Neural cell (in vitro differentiated cells): ENCODE measurements around the gene NHSL2. TPM values are rescaled to one million over a fixed set of nuclear protein-coding genes. Genes with fewer than 3 reads are reported as not detected.

ENCODE experiments used
- H2AFZ ChIP-seq: fragments of 200-600, 300-800 bp; sonication (generic), shearing (Covaris generic); 2 replicates; pipeline ENCODE4 v1.6.0; 2014; ENCODE audit warnings: low read depth, mild to moderate bottlenecking, antibody characterized with exemption, low read length, moderate library complexity
- H3F3A ChIP-seq: fragments of 200-600 bp; shearing (Covaris generic); 2 replicates; pipeline ENCODE4 v1.6.1; 2016; ENCODE audit warnings: mild to moderate bottlenecking, moderate library complexity, mixed read lengths, antibody characterized with exemption, low read length; ENCODE audit not compliant: insufficient read depth, poor library complexity, severe bottlenecking
- H3K27ac ChIP-seq: fragments of 200-600, 300-800 bp; sonication (generic), shearing (Covaris generic); 2 replicates; pipeline ENCODE4 v1.5.1; 2014; ENCODE audit warnings: mild to moderate bottlenecking, low read length, moderate library complexity
- H3K27me3 ChIP-seq: fragments of 300-800, 200-600 bp; sonication (generic), shearing (Covaris generic); 2 replicates; pipeline ENCODE4 v1.6.0; 2014; ENCODE audit warnings: mild to moderate bottlenecking, low read depth, low read length, moderate library complexity; ENCODE audit not compliant: insufficient read depth
- H3K36me3 ChIP-seq: fragments of 300-800, 200-600 bp; sonication (generic), shearing (Covaris generic); 2 replicates; pipeline ENCODE4 v1.5.1; 2014; ENCODE audit warnings: mild to moderate bottlenecking, antibody characterized with exemption, low read length, moderate library complexity; ENCODE audit not compliant: insufficient read depth
- H3K4me2 ChIP-seq: fragments of 300-800, 200-600 bp; sonication (generic), shearing (Covaris generic); 2 replicates; pipeline ENCODE4 v1.6.0; 2014; ENCODE audit warnings: mild to moderate bottlenecking, low read length
- H3K4me3 ChIP-seq: fragments of 300-800, 200-600 bp; sonication (generic), shearing (Covaris generic); 2 replicates; pipeline ENCODE4 v1.5.1; 2014; ENCODE audit warnings: mild to moderate bottlenecking, low read length, moderate library complexity
- H3K79me2 ChIP-seq: fragments of 200-600 bp; shearing (Covaris generic); replicated peaks from 2 replicates; pipeline ENCODE4 v1.6.0; 2014; ENCODE audit warnings: mild to moderate bottlenecking, low read length, moderate library complexity; ENCODE audit not compliant: insufficient read depth
- H3K9ac ChIP-seq: fragments of 300-800, 200-600 bp; sonication (generic), shearing (Covaris generic); 2 replicates; pipeline ENCODE4 v1.6.1; 2016; ENCODE audit warnings: mild to moderate bottlenecking, low read length, mixed read lengths
- H3K9me2 ChIP-seq: fragments of 200-600 bp; shearing (Covaris generic); 2 replicates; pipeline ENCODE4 v1.6.1; 2016; ENCODE audit warnings: mild to moderate bottlenecking, low read length, mixed read lengths; ENCODE audit not compliant: insufficient read depth
- H3K9me3 ChIP-seq: fragments of 200-600, 300-800 bp; sonication (generic), shearing (Covaris generic); 2 replicates; pipeline ENCODE4 v1.6.1; 2016; ENCODE audit warnings: mild to moderate bottlenecking, mixed run types, low read length, moderate library complexity, mixed read lengths
- H4K20me1 ChIP-seq: fragments of 200-600 bp; shearing (Covaris generic); 2 replicates; pipeline ENCODE4 v1.6.1; 2016; ENCODE audit warnings: mild to moderate bottlenecking, mixed run types; ENCODE audit not compliant: insufficient read depth
- EP300 ChIP-seq: fragments of 450-650 bp; conservative IDR thresholded peaks from 2 replicates; pipeline ENCODE4 v1.6.1; 2014; ENCODE audit warnings: antibody characterized with exemption, mild to moderate bottlenecking, moderate library complexity; ENCODE audit not compliant: poor library complexity, severe bottlenecking
- EZH2 ChIP-seq: fragments of 200-600, 300-800 bp; shearing (Covaris generic), sonication (generic); IDR thresholded peaks from 2 replicates; pipeline ENCODE4 v1.6.1; 2014; ENCODE audit warnings: antibody characterized with exemption, low read length, borderline replicate concordance, mild to moderate bottlenecking; ENCODE audit not compliant: insufficient read depth, poor library complexity, severe bottlenecking
- MXI1 ChIP-seq: fragments of 450-650 bp; conservative IDR thresholded peaks from 2 replicates; pipeline ENCODE4 v1.6.1; 2014; ENCODE audit warnings: antibody characterized with exemption, mild to moderate bottlenecking; ENCODE audit not compliant: poor library complexity, severe bottlenecking
- POLR2AphosphoS5 ChIP-seq: IDR thresholded peaks from 2 replicates; pipeline ENCODE4 v1.6.1; 2012
- RAD21 ChIP-seq: fragments of 450-650 bp; conservative IDR thresholded peaks from 2 replicates; pipeline ENCODE4 v1.6.1; 2014; ENCODE audit warnings: antibody characterized with exemption, mild to moderate bottlenecking, moderate library complexity
- SMC3 ChIP-seq: fragments of 450-650 bp; conservative IDR thresholded peaks from 2 replicates; pipeline ENCODE4 v1.6.1; 2014; ENCODE audit warnings: antibody characterized with exemption, mild to moderate bottlenecking, moderate library complexity; ENCODE audit not compliant: poor library complexity
- TAF1 ChIP-seq: IDR thresholded peaks from 2 replicates; pipeline ENCODE4 v1.6.1; 2012; ENCODE audit warnings: low read depth
- polyA plus RNA-seq: library from polyadenylated mRNA; depleted of rRNA; stranded (reverse); fragments of >200 nt; gene quantifications from 2 replicates; pipeline ENCODE4 v1.2.3, GENCODE V29; 2014
- TF ChIP-seq, protein P1 (sequence below): IDR thresholded peaks from 2 replicates; pipeline ENCODE4 v1.6.1; 2012; ENCODE audit warnings: borderline replicate concordance
- TF ChIP-seq, protein P2 (sequence below): fragments of 450-650 bp; IDR thresholded peaks from 2 replicates; pipeline ENCODE4 v1.5.1; 2014; ENCODE audit warnings: antibody characterized with exemption, mild to moderate bottlenecking, moderate library complexity; ENCODE audit not compliant: poor library complexity, severe bottlenecking

The NHSL2 gene
- polyA plus RNA-seq, 1 donor from 2014 or later: 0.87 TPM

DNA sequence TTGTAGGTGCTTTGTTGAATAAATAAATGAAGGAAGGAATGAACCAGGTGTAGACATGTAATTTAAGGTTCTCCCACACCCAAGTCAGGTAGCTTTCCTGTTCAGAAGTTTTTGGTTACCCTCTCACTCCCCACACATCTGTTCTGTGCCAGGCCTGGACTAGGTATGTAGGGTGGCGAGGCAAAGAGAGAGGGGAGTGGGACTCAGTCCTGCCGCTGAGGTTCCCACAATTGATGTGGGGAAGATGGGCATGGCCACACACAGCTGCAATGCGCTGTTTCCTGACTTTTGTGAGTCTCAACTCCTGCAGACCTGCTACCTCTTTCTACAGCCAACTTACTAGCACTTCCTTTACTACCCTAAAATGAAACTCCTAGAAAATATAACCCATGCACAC lies 132.2 kb downstream of the NHSL2 start:
- Histone ChIP-seq H3K4me2 (no peak overlapping the region), H3K9me2 (no peaks in the 10 kb centered on the region), H3F3A (no peaks in the 10 kb centered on the region), H3K9me3 (no peaks in the 10 kb centered on the region), H3K36me3 (no peaks in the 10 kb centered on the region), H4K20me1 (no peaks in the 10 kb centered on the region), H2AFZ (no peak overlapping the region), H3K79me2 (no peaks in the 10 kb centered on the region), H3K27ac (no peak overlapping the region), H3K4me3 (no peak overlapping the region), H3K27me3 (no peaks in the 10 kb centered on the region), H3K9ac (no peak overlapping the region)
- TF ChIP-seq POLR2AphosphoS5 (no peak), RAD21 (no peak)

GRCh38 chrX:72043636-72044035 lies 133.0 kb downstream of the NHSL2 start:
- no peaks in the 10 kb centered on the region for H3K79me2 ChIP-seq
- no peaks in the 10 kb centered on the region for H4K20me1 ChIP-seq
- no peaks in the 10 kb centered on the region for H3K9me3 ChIP-seq
- H3K9ac ChIP-seq: no peak overlapping the region
- no peaks in the 10 kb centered on the region for H3K36me3 ChIP-seq
- H2AFZ ChIP-seq: no peak overlapping the region
- no peaks in the 10 kb centered on the region for H3F3A ChIP-seq
- no peaks in the 10 kb centered on the region for H3K27me3 ChIP-seq
- H3K4me2 ChIP-seq: no peak overlapping the region
- TF ChIP-seq MXI1: no peak
- no peak for TF ChIP-seq RAD21
- TF ChIP-seq, protein P1, sequence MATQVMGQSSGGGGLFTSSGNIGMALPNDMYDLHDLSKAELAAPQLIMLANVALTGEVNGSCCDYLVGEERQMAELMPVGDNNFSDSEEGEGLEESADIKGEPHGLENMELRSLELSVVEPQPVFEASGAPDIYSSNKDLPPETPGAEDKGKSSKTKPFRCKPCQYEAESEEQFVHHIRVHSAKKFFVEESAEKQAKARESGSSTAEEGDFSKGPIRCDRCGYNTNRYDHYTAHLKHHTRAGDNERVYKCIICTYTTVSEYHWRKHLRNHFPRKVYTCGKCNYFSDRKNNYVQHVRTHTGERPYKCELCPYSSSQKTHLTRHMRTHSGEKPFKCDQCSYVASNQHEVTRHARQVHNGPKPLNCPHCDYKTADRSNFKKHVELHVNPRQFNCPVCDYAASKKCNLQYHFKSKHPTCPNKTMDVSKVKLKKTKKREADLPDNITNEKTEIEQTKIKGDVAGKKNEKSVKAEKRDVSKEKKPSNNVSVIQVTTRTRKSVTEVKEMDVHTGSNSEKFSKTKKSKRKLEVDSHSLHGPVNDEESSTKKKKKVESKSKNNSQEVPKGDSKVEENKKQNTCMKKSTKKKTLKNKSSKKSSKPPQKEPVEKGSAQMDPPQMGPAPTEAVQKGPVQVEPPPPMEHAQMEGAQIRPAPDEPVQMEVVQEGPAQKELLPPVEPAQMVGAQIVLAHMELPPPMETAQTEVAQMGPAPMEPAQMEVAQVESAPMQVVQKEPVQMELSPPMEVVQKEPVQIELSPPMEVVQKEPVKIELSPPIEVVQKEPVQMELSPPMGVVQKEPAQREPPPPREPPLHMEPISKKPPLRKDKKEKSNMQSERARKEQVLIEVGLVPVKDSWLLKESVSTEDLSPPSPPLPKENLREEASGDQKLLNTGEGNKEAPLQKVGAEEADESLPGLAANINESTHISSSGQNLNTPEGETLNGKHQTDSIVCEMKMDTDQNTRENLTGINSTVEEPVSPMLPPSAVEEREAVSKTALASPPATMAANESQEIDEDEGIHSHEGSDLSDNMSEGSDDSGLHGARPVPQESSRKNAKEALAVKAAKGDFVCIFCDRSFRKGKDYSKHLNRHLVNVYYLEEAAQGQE: no peak
- TF ChIP-seq SMC3: no peak
- TF ChIP-seq, protein P2, sequence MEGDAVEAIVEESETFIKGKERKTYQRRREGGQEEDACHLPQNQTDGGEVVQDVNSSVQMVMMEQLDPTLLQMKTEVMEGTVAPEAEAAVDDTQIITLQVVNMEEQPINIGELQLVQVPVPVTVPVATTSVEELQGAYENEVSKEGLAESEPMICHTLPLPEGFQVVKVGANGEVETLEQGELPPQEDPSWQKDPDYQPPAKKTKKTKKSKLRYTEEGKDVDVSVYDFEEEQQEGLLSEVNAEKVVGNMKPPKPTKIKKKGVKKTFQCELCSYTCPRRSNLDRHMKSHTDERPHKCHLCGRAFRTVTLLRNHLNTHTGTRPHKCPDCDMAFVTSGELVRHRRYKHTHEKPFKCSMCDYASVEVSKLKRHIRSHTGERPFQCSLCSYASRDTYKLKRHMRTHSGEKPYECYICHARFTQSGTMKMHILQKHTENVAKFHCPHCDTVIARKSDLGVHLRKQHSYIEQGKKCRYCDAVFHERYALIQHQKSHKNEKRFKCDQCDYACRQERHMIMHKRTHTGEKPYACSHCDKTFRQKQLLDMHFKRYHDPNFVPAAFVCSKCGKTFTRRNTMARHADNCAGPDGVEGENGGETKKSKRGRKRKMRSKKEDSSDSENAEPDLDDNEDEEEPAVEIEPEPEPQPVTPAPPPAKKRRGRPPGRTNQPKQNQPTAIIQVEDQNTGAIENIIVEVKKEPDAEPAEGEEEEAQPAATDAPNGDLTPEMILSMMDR: no peak
- no peak for TF ChIP-seq EP300
- TF ChIP-seq POLR2AphosphoS5: no peak
- TF ChIP-seq EZH2: no peak
- TF ChIP-seq TAF1: no peak
- no peak overlapping the region for H3K4me3 ChIP-seq
- H3K27ac ChIP-seq: no peak overlapping the region
- no peaks in the 10 kb centered on the region for H3K9me2 ChIP-seq

DNA sequence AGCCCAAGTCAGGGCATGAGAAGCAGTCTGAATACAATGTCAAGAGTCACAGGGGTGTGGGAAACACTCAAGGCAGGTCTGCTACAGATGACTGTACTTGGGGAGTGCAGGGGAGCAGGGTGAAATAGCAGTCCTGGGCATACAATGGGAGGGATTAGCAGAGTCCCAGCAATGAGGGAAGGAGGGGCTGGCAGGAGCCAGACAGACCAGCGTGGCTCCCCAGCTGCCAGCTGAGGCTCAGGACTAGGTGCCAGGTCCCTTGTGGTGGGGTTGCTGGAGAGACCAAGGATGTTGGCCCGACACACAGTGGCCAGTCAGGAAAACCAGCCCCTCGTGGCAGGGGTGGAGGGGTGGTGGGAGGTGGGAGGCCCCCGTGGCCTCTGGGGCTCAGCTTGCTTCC lies 134.5 kb downstream of the NHSL2 start:
- Histone ChIP-seq H3K9me3 (no peaks in the 10 kb centered on the region), H3K9ac (no peak overlapping the region), H3K79me2 (no peaks in the 10 kb centered on the region), H3K9me2 (no peaks in the 10 kb centered on the region), H2AFZ (no peak overlapping the region), H3K4me2 (no peak overlapping the region), H3K36me3 (no peaks in the 10 kb centered on the region), H4K20me1 (no peaks in the 10 kb centered on the region), H3K4me3 (no peak overlapping the region), H3K27me3 (no peaks in the 10 kb centered on the region), H3K27ac (no peak overlapping the region), H3F3A (no peaks in the 10 kb centered on the region)
- TF ChIP-seq POLR2AphosphoS5 (no peak), EZH2 (no peak), MXI1 (no peak), EP300 (no peak), RAD21 (no peak), SMC3 (no peak), TAF1 (no peak)
- TF ChIP-seq, protein P2: no peak
- TF ChIP-seq, protein P1: no peak
